ENCODE data around the gene FAM170B.

Gene FAM170B

GRCh38 chr10:49134327-49134726 lies 506 bp upstream of the FAM170B start:
- Histone ChIP-seq H3K4me1 (ENCODE audit: control insufficient read depth in 1 of 2, insufficient read depth in 2 of 2, low read length in 2 of 2) (no peaks in the 10 kb centered on the region), H2BK12ac (ENCODE audit: low read length) (no peak overlapping the region), H3K4me3 (ENCODE audit: low read depth, low read length) (no peak overlapping the region), H4K91ac (ENCODE audit: low read depth, low read length) (no peak overlapping the region), H3K4ac (ENCODE audit: low read depth, low read length) (no peak overlapping the region), H3K23ac (ENCODE audit: low read length) (no peak overlapping the region), H3K27ac (ENCODE audit: low read depth, low read length) (no peak overlapping the region), H3K27me3 (ENCODE audit: insufficient read depth, low read length) (no peaks in the 10 kb centered on the region), H3K4me2 (ENCODE audit: low read length) (no peak overlapping the region), H4K12ac (ENCODE audit: low read depth, low read length) (no peak overlapping the region), H2AK5ac (ENCODE audit: low read length) (no peak overlapping the region), H3K79me2 (ENCODE audit: control insufficient read depth, insufficient read depth, low read length, poor library complexity) (no peaks in the 10 kb centered on the region), H2BK120ac (ENCODE audit: insufficient read depth, low read length, poor library complexity) (no peak overlapping the region), H3K9me3 (ENCODE audit: insufficient read depth, low read depth, low read length) (peaks cover 5% of the 10 kb centered on the region), H3K36me3 (ENCODE audit: control insufficient read depth in 1 of 2, insufficient read depth in 2 of 2, low read length in 2 of 2) (no peaks in the 10 kb centered on the region), H3K14ac (ENCODE audit: low read length) (no peak overlapping the region), H2AFZ (ENCODE audit: insufficient read depth, low read length, poor library complexity) (no peak overlapping the region), H4K8ac (ENCODE audit: low read depth, low read length) (no peak overlapping the region), H3K79me1 (ENCODE audit: low read length) (no peaks in the 10 kb centered on the region), H2BK5ac (ENCODE audit: low read depth, low read length, poor library complexity) (no peak overlapping the region), H3K9ac (ENCODE audit: low read length) (no peak overlapping the region), H3K18ac (ENCODE audit: low read length) (no peak overlapping the region)
- DNase-seq, result no peak
- WGBS (ENCODE audit: extremely low coverage, insufficient coverage, insufficient read length), result no CpG with 5 or more reads among the region's 3 CpGs

- no peaks in the 10 kb centered on the region for H3K27me3 ChIP-seq (ENCODE audit: insufficient read depth, low read length)
- H3K79me1 ChIP-seq (ENCODE audit: low read length), result no peaks in the 10 kb centered on the region
- H4K12ac ChIP-seq (ENCODE audit: low read depth, low read length), result no peak overlapping the region
- no peak overlapping the region for H3K23ac ChIP-seq (ENCODE audit: low read length)
- H4K8ac ChIP-seq (ENCODE audit: low read depth, low read length), result no peak overlapping the region
- no peak overlapping the region for H4K91ac ChIP-seq (ENCODE audit: low read depth, low read length)
- H3K18ac ChIP-seq (ENCODE audit: low read length), result no peak overlapping the region
- WGBS (ENCODE audit: extremely low coverage, insufficient coverage, insufficient read length), result no CpG with 5 or more reads among the region's 2 CpGs
- no peak overlapping the region for H3K14ac ChIP-seq (ENCODE audit: low read length)
- H3K9me3 ChIP-seq (ENCODE audit: insufficient read depth, low read depth, low read length), result peaks cover 7% of the 10 kb centered on the region
- H2AK5ac ChIP-seq (ENCODE audit: low read length), result no peak overlapping the region
- no peak overlapping the region for H2BK120ac ChIP-seq (ENCODE audit: insufficient read depth, low read length, poor library complexity)
- H3K27ac ChIP-seq (ENCODE audit: low read depth, low read length), result no peak overlapping the region
- no peak overlapping the region for H2BK12ac ChIP-seq (ENCODE audit: low read length)
- H2BK5ac ChIP-seq (ENCODE audit: low read depth, low read length, poor library complexity), result no peak overlapping the region
- H3K79me2 ChIP-seq (ENCODE audit: control insufficient read depth, insufficient read depth, low read length, poor library complexity), result no peaks in the 10 kb centered on the region
- no peak overlapping the region for H3K9ac ChIP-seq (ENCODE audit: low read length)
- H3K4ac ChIP-seq (ENCODE audit: low read depth, low read length), result no peak overlapping the region
- DNase-seq, result no peak
- no peaks in the 10 kb centered on the region for H3K4me1 ChIP-seq (ENCODE audit: control insufficient read depth in 1 of 2, insufficient read depth in 2 of 2, low read length in 2 of 2)
- H3K4me3 ChIP-seq (ENCODE audit: low read depth, low read length), result no peak overlapping the region
- no peaks in the 10 kb centered on the region for H3K36me3 ChIP-seq (ENCODE audit: control insufficient read depth in 1 of 2, insufficient read depth in 2 of 2, low read length in 2 of 2)
- no peak overlapping the region for H3K4me2 ChIP-seq (ENCODE audit: low read length)
- no peak overlapping the region for H2AFZ ChIP-seq (ENCODE audit: insufficient read depth, low read length, poor library complexity)
These were observed 1.5 kb downstream of the FAM170B start for GRCh38 chr10:49132362-49132737.

GRCh38 chr10:49131507-49132361 lies 2.1 kb downstream of the FAM170B start:
- Histone ChIP-seq H4K91ac (ENCODE audit: low read depth, low read length) (no peak overlapping the region), H3K4me2 (ENCODE audit: low read length) (no peak overlapping the region), H2BK12ac (ENCODE audit: low read length) (no peak overlapping the region), H3K36me3 (ENCODE audit: control insufficient read depth in 1 of 2, insufficient read depth in 2 of 2, low read length in 2 of 2) (no peaks in the 10 kb centered on the region), H2BK120ac (ENCODE audit: insufficient read depth, low read length, poor library complexity) (no peak overlapping the region), H3K27me3 (ENCODE audit: insufficient read depth, low read length) (no peaks in the 10 kb centered on the region), H3K23ac (ENCODE audit: low read length) (no peak overlapping the region), H4K8ac (ENCODE audit: low read depth, low read length) (no peak overlapping the region), H3K27ac (ENCODE audit: low read depth, low read length) (no peak overlapping the region), H3K18ac (ENCODE audit: low read length) (no peak overlapping the region), H2BK5ac (ENCODE audit: low read depth, low read length, poor library complexity) (no peak overlapping the region), H4K12ac (ENCODE audit: low read depth, low read length) (no peak overlapping the region), H2AK5ac (ENCODE audit: low read length) (no peak overlapping the region), H2AFZ (ENCODE audit: insufficient read depth, low read length, poor library complexity) (no peak overlapping the region), H3K4me1 (ENCODE audit: control insufficient read depth in 1 of 2, insufficient read depth in 2 of 2, low read length in 2 of 2) (no peaks in the 10 kb centered on the region), H3K79me1 (ENCODE audit: low read length) (no peaks in the 10 kb centered on the region), H3K79me2 (ENCODE audit: control insufficient read depth, insufficient read depth, low read length, poor library complexity) (no peaks in the 10 kb centered on the region), H3K9ac (ENCODE audit: low read length) (no peak overlapping the region), H3K9me3 (ENCODE audit: insufficient read depth, low read depth, low read length) (peaks cover 7% of the 10 kb centered on the region), H3K4me3 (ENCODE audit: low read depth, low read length) (no peak overlapping the region), H3K4ac (ENCODE audit: low read depth, low read length) (no peak overlapping the region), H3K14ac (ENCODE audit: low read length) (no peak overlapping the region)
- no peak for DNase-seq
- no CpG with 5 or more reads among the region's 37 CpGs for WGBS (ENCODE audit: extremely low coverage, insufficient coverage, insufficient read length)

GRCh38 chr10:49129376-49129775 lies 4.4 kb downstream of the FAM170B start:
- no peaks in the 10 kb centered on the region for H3K36me3 ChIP-seq (ENCODE audit: control insufficient read depth in 1 of 2, insufficient read depth in 2 of 2, low read length in 2 of 2)
- no peak overlapping the region for H2AFZ ChIP-seq (ENCODE audit: insufficient read depth, low read length, poor library complexity)
- H3K4me1 ChIP-seq (ENCODE audit: control insufficient read depth in 1 of 2, insufficient read depth in 2 of 2, low read length in 2 of 2), result no peaks in the 10 kb centered on the region
- no peak overlapping the region for H2BK12ac ChIP-seq (ENCODE audit: low read length)
- H3K27ac ChIP-seq (ENCODE audit: low read depth, low read length), result no peak overlapping the region
- H3K4me3 ChIP-seq (ENCODE audit: low read depth, low read length), result no peak overlapping the region
- no peaks in the 10 kb centered on the region for H3K79me1 ChIP-seq (ENCODE audit: low read length)
- H4K12ac ChIP-seq (ENCODE audit: low read depth, low read length), result no peak overlapping the region
- H2BK5ac ChIP-seq (ENCODE audit: low read depth, low read length, poor library complexity), result no peak overlapping the region
- peak overlapping the region; percentile 22 for H3K23ac ChIP-seq (ENCODE audit: low read length)
- no peak overlapping the region for H3K14ac ChIP-seq (ENCODE audit: low read length)
- peaks cover 7% of the 10 kb centered on the region for H3K9me3 ChIP-seq (ENCODE audit: insufficient read depth, low read depth, low read length)
- H2BK120ac ChIP-seq (ENCODE audit: insufficient read depth, low read length, poor library complexity), result no peak overlapping the region
- no peak overlapping the region for H3K9ac ChIP-seq (ENCODE audit: low read length)
- no peak overlapping the region for H3K4ac ChIP-seq (ENCODE audit: low read depth, low read length)
- H3K27me3 ChIP-seq (ENCODE audit: insufficient read depth, low read length), result no peaks in the 10 kb centered on the region
- H3K79me2 ChIP-seq (ENCODE audit: control insufficient read depth, insufficient read depth, low read length, poor library complexity), result no peaks in the 10 kb centered on the region
- H3K18ac ChIP-seq (ENCODE audit: low read length), result no peak overlapping the region
- no peak overlapping the region for H4K91ac ChIP-seq (ENCODE audit: low read depth, low read length)
- H2AK5ac ChIP-seq (ENCODE audit: low read length), result no peak overlapping the region
- H3K4me2 ChIP-seq (ENCODE audit: low read length), result no peak overlapping the region
- no peak for DNase-seq
- no CpG with 5 or more reads among the region's 1 CpG for WGBS (ENCODE audit: extremely low coverage, insufficient coverage, insufficient read length)
- H4K8ac ChIP-seq (ENCODE audit: low read depth, low read length), result no peak overlapping the region
